H1 (cell line): ENCODE results near the gene PRR5L.

Experiments
- CTCF ChIP-seq, 3 experiments: IDR thresholded peaks; 1 replicate in 2 of 3; 2 replicates in 1 of 3; pipeline versions ENCODE4 v1.5.1 to v1.6.1; 2011; ENCODE audit warnings: low read length in 3 of 3, mild to moderate bottlenecking in 3 of 3, inconsistent platforms in 2 of 3, low read depth in 1 of 3, moderate library complexity in 1 of 3; ENCODE audit not compliant: insufficient read depth in 1 of 3; ENCODE audit errors: control extremely low read depth in 1 of 3
- MAX ChIP-seq: IDR thresholded peaks from 2 replicates; pipeline ENCODE4 v1.6.1; 2012; ENCODE audit warnings: inconsistent platforms
- POLR2A ChIP-seq, 2 experiments: IDR thresholded peaks; 1 replicate in 1 of 2; 2 replicates in 1 of 2; pipeline ENCODE4 v1.6.1; 2011; ENCODE audit warnings: low read depth in 2 of 2, low read length in 2 of 2, mild to moderate bottlenecking in 2 of 2; ENCODE audit errors: control extremely low read depth in 1 of 2
- SIN3A ChIP-seq, 2 experiments: IDR thresholded peaks in 1 of 2; conservative IDR thresholded peaks in 1 of 2; 2 replicates each; pipeline ENCODE4 v1.6.1; 2011 to 2012; ENCODE audit warnings: low read length in 2 of 2, improper control_type of control experiment in 1 of 2, low read depth in 1 of 2, mild to moderate bottlenecking in 1 of 2
- TAF1 ChIP-seq: IDR thresholded peaks from 2 replicates; pipeline ENCODE4 v1.6.1; 2011; ENCODE audit warnings: mild to moderate bottlenecking, low read depth, low read length
- TBP ChIP-seq: IDR thresholded peaks from 2 replicates; pipeline ENCODE4 v1.6.1; 2011; ENCODE audit warnings: low read depth, low read length, improper control_type of control experiment

GRCh38 chr11:36469881-36470802, 174.1 kb downstream of the PRR5L start:
- no peak for TF ChIP-seq MAX
- TF ChIP-seq CTCF (IDR thresholded peaks at IDR 0.05; ENCODE audit: control extremely low read depth in 1 of 3, insufficient read depth in 1 of 3, low read depth in 1 of 3, low read length in 3 of 3) = no peak
- TF ChIP-seq SIN3A (conservative IDR thresholded peaks at IDR 0.05 in 1 of 2, IDR thresholded peaks at IDR 0.05 in 1 of 2; ENCODE audit: low read depth in 1 of 2, low read length in 2 of 2) = no peak
- no peak for TF ChIP-seq TAF1
- TF ChIP-seq POLR2A (IDR thresholded peaks at IDR 0.05; ENCODE audit: control extremely low read depth in 1 of 2, low read depth in 2 of 2, low read length in 2 of 2) = no peak
- no peak for TF ChIP-seq TBP
